AG04450 (cell line): ENCODE measurements around the gene ACACB. TPM values are rescaled to one million over a fixed set of nuclear protein-coding genes. Genes with fewer than 3 reads are reported as not detected.

ENCODE experiments used
- CTCF ChIA-PET: fragments of 300-600, 350-600 bp; formaldehyde crosslinking; extraction: SDS; loops from one replicate; lab custom pipeline; 2022; ENCODE audit warnings: antibody characterized with exemption, inconsistent platforms; lab: Charles Lee
- POLR2A ChIA-PET: fragments of 350-600 bp; formaldehyde crosslinking; extraction: SDS; loops from one replicate; lab custom pipeline; 2021; ENCODE audit warnings: antibody characterized with exemption, inconsistent platforms; lab: Yijun Ruan, JAX
- DNase-seq: peaks from one replicate; pipeline ENCODE4 v3.0.0-alpha.2; 2011; ENCODE audit warnings: low read depth, low spot score
- H3K27ac ChIP-seq: one replicate; pipeline ENCODE4 v1.5.1; 2012; ENCODE audit warnings: low read depth, low read length, control low read depth
- H3K27me3 ChIP-seq: one replicate; pipeline ENCODE4 v1.6.0; 2012; ENCODE audit warnings: low read length; ENCODE audit not compliant: control insufficient read depth, insufficient read depth
- H3K4me3 ChIP-seq: 2 replicates; pipeline ENCODE4 v1.5.1; 2011; ENCODE audit warnings: mild to moderate bottlenecking, low read depth, low read length, control low read depth
- H3K9me3 ChIP-seq: 2 replicates; pipeline ENCODE4 v1.5.1; 2012; ENCODE audit warnings: low read length; ENCODE audit not compliant: control insufficient read depth, insufficient read depth
- polyA plus RNA-seq: library from polyadenylated mRNA; depleted of rRNA; stranded (reverse); fragments of >200 nt; gene quantifications from 2 replicates; pipeline ENCODE4 v1.2.3, GENCODE V29; 2011
- TF ChIP-seq, protein P1 (sequence below): IDR thresholded peaks from 2 replicates; pipeline ENCODE4 v1.5.1; 2011; ENCODE audit warnings: low read depth, low read length, control low read depth, inconsistent platforms

ACACB gene
- polyA plus RNA-seq, 1 experiment = 3.2 TPM

DNA sequence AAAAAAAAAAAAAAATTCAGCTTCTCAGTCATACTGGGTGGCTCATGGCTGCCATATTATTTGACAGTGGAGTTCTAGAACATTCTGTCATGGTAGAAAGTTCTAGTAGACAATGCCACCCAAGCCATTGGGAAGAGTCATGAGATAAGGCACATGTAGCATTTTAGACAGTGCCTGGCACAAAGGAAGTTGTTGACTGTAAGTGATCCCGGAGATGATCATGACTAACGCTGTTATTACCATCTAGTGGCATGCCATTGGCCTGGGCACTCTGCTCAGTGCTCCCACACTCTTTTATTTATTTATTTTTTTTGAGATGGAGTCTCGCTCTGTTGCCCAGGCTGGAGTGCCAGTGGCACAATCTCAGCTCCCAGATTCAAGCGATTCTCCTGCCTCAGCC is 112.3 kb downstream of the ACACB start:
- Histone ChIP-seq H3K9me3 (no peaks in the 10 kb centered on the region; the same call in 1 of the 2 replicates), H3K4me3 (no peak overlapping the region), H3K27ac (no peak overlapping the region), H3K27me3 (no peaks in the 10 kb centered on the region)
- DNase-seq = no peak
- CTCF ChIA-PET = no interaction called here
- POLR2A ChIA-PET = no interaction called here
- TF ChIP-seq, protein P1, sequence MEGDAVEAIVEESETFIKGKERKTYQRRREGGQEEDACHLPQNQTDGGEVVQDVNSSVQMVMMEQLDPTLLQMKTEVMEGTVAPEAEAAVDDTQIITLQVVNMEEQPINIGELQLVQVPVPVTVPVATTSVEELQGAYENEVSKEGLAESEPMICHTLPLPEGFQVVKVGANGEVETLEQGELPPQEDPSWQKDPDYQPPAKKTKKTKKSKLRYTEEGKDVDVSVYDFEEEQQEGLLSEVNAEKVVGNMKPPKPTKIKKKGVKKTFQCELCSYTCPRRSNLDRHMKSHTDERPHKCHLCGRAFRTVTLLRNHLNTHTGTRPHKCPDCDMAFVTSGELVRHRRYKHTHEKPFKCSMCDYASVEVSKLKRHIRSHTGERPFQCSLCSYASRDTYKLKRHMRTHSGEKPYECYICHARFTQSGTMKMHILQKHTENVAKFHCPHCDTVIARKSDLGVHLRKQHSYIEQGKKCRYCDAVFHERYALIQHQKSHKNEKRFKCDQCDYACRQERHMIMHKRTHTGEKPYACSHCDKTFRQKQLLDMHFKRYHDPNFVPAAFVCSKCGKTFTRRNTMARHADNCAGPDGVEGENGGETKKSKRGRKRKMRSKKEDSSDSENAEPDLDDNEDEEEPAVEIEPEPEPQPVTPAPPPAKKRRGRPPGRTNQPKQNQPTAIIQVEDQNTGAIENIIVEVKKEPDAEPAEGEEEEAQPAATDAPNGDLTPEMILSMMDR = no peak

- CTCF ChIA-PET = no interaction called here
- POLR2A ChIA-PET = no interaction called here
- no peak for DNase-seq
- TF ChIP-seq, protein P1 = no peak
- Histone ChIP-seq H3K4me3 (no peak overlapping the region), H3K9me3 (no peaks in the 10 kb centered on the region; the same call in 1 of the 2 replicates), H3K27ac (no peak overlapping the region), H3K27me3 (no peaks in the 10 kb centered on the region)
Measured at GRCh38 chr12:109230193-109230592, 113.8 kb downstream of the ACACB start.

DNA sequence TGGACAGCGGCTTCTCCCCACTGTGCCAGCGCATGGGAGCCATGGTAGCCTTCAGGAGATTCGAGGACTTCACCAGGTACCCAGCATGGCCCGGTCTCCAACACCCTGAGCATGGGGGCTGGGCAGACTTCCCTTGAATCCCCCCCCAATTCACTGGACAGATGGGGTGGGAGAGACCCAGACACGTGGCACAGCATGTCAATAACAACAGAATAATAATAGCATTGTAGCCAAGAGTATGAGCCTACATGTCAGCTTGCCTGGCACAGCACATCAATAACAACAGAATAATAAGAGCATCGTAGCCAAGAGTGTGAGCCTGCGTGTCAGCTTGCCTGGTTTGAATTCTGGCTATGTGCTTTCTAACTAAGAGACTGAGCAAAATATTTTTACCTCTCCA is 116.3 kb downstream of the ACACB start:
- DNase-seq = no peak
- no peaks in the 10 kb centered on the region; the same call in 1 of the 2 replicates for H3K9me3 ChIP-seq
- no peak overlapping the region for H3K27ac ChIP-seq
- ChIA-PET POLR2A (no interaction called here), CTCF (no interaction called here)
- TF ChIP-seq, protein P1 = no peak
- no peaks in the 10 kb centered on the region for H3K27me3 ChIP-seq
- no peak overlapping the region for H3K4me3 ChIP-seq

- Histone ChIP-seq H3K27me3 (no peaks in the 10 kb centered on the region), H3K27ac (no peak overlapping the region), H3K4me3 (no peak overlapping the region), H3K9me3 (no peaks in the 10 kb centered on the region; the same call in 1 of the 2 replicates)
- CTCF ChIA-PET = no interaction called here
- POLR2A ChIA-PET = no interaction called here
- TF ChIP-seq, protein P1 = no peak
- no peak for DNase-seq
Measured at GRCh38 chr12:109234012-109234411, 117.6 kb downstream of the ACACB start.

DNA sequence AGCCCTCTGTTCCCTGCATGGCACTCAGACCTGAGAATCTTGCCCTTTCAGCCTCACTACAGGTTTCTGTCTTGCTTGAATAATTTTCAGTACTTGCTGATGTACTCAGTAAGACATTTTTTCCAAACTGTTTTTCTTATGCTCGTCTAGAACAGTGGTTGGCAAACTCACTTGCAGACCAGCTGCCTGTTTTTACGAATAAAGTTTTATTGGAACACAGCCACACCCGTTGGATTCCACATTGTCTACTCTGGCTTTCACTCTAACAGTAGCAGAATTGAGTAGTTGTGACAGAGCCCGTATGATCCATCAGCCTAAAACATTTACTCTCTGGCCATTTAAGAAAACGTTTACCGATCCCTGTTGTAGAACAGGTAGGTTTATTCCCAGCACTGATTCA is 119.9 kb downstream of the ACACB start:
- CTCF ChIA-PET = interaction anchor here (1.2 kb wide), 1 partner anchor 124 kb away, joined by 3 read pairs; no protein-coding TSS in a partner anchor

More for the DNA sequence above, 119.9 kb downstream of the ACACB start:
- POLR2A ChIA-PET = no interaction called here
- no peak for DNase-seq
- Histone ChIP-seq H3K27me3 (no peaks in the 10 kb centered on the region), H3K9me3 (no peaks in the 10 kb centered on the region; the same call in 1 of the 2 replicates), H3K4me3 (no peak overlapping the region), H3K27ac (no peak overlapping the region)
- TF ChIP-seq, protein P1 = no peak
